ENCODE results near the gene HEYL. TPM values are rescaled to one million over a fixed set of nuclear protein-coding genes. Genes with fewer than 3 reads are reported as not detected.

HEYL gene
- total and polyA plus RNA-seq, 4 donors: 24.2 to 68.6 (median 30.8) TPM

DNA sequence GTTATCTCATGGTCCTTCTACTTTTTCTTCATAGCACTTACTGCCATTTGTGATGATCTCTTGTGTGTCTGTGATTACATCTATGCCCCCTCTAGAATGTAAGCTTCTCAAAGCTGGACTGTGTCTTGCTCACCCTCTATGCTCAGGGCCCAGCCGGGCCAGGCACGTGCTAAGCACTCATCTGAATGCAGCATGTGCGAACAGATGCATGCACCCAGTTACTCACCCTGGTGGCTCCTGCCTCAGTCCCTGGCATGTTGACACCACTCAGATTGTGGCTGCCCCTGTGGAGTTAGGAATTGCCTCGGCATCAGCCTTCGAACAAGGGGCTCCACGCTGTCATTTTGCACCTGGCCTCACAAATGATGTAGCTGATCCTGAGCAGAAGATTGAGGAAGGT lies 43.3 kb downstream of the HEYL start:
- H3K36me3 ChIP-seq (ENCODE audit: control insufficient read depth in 1 of 2, insufficient read depth in 2 of 2, low read length in 1 of 2): no peaks in the 10 kb centered on the region
- 88 to 89% methylated on average over 6 of the region's 6 CpGs for WGBS, 2 donors
- no peaks in the 10 kb centered on the region for H3K27me3 ChIP-seq (ENCODE audit: control insufficient read depth in 1 of 2, insufficient read depth in 2 of 2, low read length in 1 of 2)
- no peak overlapping the region for H3K27ac ChIP-seq (ENCODE audit: low read depth in 1 of 2, low read length in 2 of 2)
- ATAC-seq (ENCODE audit: low FRiP score) (no peak), DNase-seq (peak in 1 of 2 donors; percentile 30)
- intact Hi-C loops (cut with DNase I): no loop called here
- H3K4me3 ChIP-seq (ENCODE audit: low read length in 2 of 2): no peak overlapping the region
- no peaks in the 10 kb centered on the region for H3K9me3 ChIP-seq (ENCODE audit: control insufficient read depth, low read length)
- H3K4me1 ChIP-seq (ENCODE audit: control insufficient read depth in 1 of 2, insufficient read depth in 2 of 2, low read length in 2 of 2): no peaks in the 10 kb centered on the region

DNA sequence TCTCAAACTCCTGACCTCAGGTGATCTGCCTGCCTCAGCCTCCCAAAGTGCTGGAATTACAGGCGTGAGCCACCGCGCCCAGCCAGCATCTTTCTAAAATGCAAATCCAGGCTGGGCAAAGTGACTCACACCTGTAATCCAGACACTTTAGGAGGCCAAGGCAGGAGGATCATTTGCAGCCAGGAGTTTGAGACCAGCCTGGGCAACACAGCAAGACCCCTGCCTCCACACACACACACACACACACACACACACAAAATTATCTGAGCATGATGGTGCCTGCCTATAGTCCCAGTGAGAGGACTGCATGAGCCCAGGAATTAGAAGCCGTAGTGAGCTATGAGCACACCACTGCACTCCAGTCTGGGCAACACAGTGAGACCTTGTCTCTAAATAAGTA lies 46.1 kb downstream of the HEYL start:
- no peaks in the 10 kb centered on the region for H3K36me3 ChIP-seq (ENCODE audit: control insufficient read depth in 1 of 2, insufficient read depth in 2 of 2, low read length in 1 of 2)
- H3K4me3 ChIP-seq (ENCODE audit: low read length in 2 of 2): no peak overlapping the region
- H3K27me3 ChIP-seq (ENCODE audit: control insufficient read depth in 1 of 2, insufficient read depth in 2 of 2, low read length in 1 of 2): no peaks in the 10 kb centered on the region
- WGBS, 2 donors: 97 to 99% methylated on average over 4 of the region's 4 CpGs
- no peak for ATAC-seq (ENCODE audit: low FRiP score)
- no peaks in the 10 kb centered on the region for H3K4me1 ChIP-seq (ENCODE audit: control insufficient read depth in 1 of 2, insufficient read depth in 2 of 2, low read length in 2 of 2)
- intact Hi-C loops (cut with DNase I): no loop called here
- H3K27ac ChIP-seq (ENCODE audit: low read depth in 1 of 2, low read length in 2 of 2): no peak overlapping the region
- no peak for DNase-seq
- H3K9me3 ChIP-seq (ENCODE audit: control insufficient read depth, low read length): no peaks in the 10 kb centered on the region

GRCh38 chr1:39592069-39592468 lies 47.4 kb downstream of the HEYL start:
- no peak overlapping the region for H3K4me3 ChIP-seq (ENCODE audit: low read length in 2 of 2)
- H3K36me3 ChIP-seq (ENCODE audit: control insufficient read depth in 1 of 2, insufficient read depth in 2 of 2, low read length in 1 of 2): no peaks in the 10 kb centered on the region
- no peaks in the 10 kb centered on the region for H3K9me3 ChIP-seq (ENCODE audit: control insufficient read depth, low read length)
- no peaks in the 10 kb centered on the region for H3K27me3 ChIP-seq (ENCODE audit: control insufficient read depth in 1 of 2, insufficient read depth in 2 of 2, low read length in 1 of 2)
- intact Hi-C loops (cut with DNase I): no loop called here
- no peak overlapping the region for H3K27ac ChIP-seq (ENCODE audit: low read depth in 1 of 2, low read length in 2 of 2)
- ATAC-seq (ENCODE audit: low FRiP score) (no peak), DNase-seq (peak in 1 of 2 donors; percentile 6)
- WGBS, 2 donors: 94 to 95% methylated on average over 4 of the region's 4 CpGs
- no peaks in the 10 kb centered on the region for H3K4me1 ChIP-seq (ENCODE audit: control insufficient read depth in 1 of 2, insufficient read depth in 2 of 2, low read length in 2 of 2)

- no peak for ATAC-seq (ENCODE audit: low FRiP score)
- Histone ChIP-seq H3K4me1 (ENCODE audit: control insufficient read depth in 1 of 2, insufficient read depth in 2 of 2, low read length in 2 of 2) (no peaks in the 10 kb centered on the region), H3K36me3 (ENCODE audit: control insufficient read depth in 1 of 2, insufficient read depth in 2 of 2, low read length in 1 of 2) (no peaks in the 10 kb centered on the region), H3K27ac (ENCODE audit: low read depth in 1 of 2, low read length in 2 of 2) (no peak overlapping the region), H3K27me3 (ENCODE audit: control insufficient read depth in 1 of 2, insufficient read depth in 2 of 2, low read length in 1 of 2) (no peaks in the 10 kb centered on the region), H3K4me3 (ENCODE audit: low read length in 2 of 2) (no peak overlapping the region), H3K9me3 (ENCODE audit: control insufficient read depth, low read length) (no peaks in the 10 kb centered on the region)
- intact Hi-C loops (cut with DNase I): no loop called here
- peak in 1 of 2 donors; percentile 15 for DNase-seq
- WGBS, 2 donors: 83 to 86% methylated on average over 7 of the region's 7 CpGs
Observed at GRCh38 chr1:39590546-39590945, 48.9 kb downstream of the HEYL start.

DNA sequence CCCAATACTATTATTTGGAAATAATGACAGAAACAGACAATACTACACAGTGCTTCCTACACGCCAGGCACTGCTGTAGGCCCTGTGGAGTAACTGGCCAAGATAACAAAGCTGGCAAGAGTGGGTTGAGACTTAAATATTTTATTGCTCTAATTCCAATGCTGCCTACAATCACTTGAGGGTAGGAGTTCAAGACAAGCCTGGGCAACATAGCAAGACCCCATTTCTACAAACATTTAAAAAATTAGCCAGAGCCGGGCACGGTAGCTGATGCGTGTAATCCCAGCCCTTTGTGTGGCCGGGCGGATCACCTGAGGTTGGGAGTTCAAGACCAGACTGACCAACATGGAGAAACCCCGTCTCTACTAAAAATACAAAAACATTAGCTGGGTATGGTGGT lies 53.5 kb downstream of the HEYL start:
- DNase-seq (no peak), ATAC-seq (ENCODE audit: low FRiP score) (no peak)
- Histone ChIP-seq H3K27ac (ENCODE audit: low read depth in 1 of 2, low read length in 2 of 2) (no peak overlapping the region), H3K27me3 (ENCODE audit: control insufficient read depth in 1 of 2, insufficient read depth in 2 of 2, low read length in 1 of 2) (no peaks in the 10 kb centered on the region), H3K4me3 (ENCODE audit: low read length in 2 of 2) (no peak overlapping the region), H3K9me3 (ENCODE audit: control insufficient read depth, low read length) (no peaks in the 10 kb centered on the region), H3K4me1 (ENCODE audit: control insufficient read depth in 1 of 2, insufficient read depth in 2 of 2, low read length in 2 of 2) (no peaks in the 10 kb centered on the region), H3K36me3 (ENCODE audit: control insufficient read depth in 1 of 2, insufficient read depth in 2 of 2, low read length in 1 of 2) (no peaks in the 10 kb centered on the region)
- 96 to 99% methylated on average over 7 of the region's 7 CpGs for WGBS, 2 donors
- intact Hi-C loops (cut with DNase I): no loop called here

- 1% methylated on average over 55 to 87 of the region's 87 CpGs for WGBS, 2 donors
- DNase-seq: peak; percentile 56 to 80
- intact Hi-C loops (cut with DNase I): no loop called here
Observed at GRCh38 chr1:39576016-39576657, 63.3 kb downstream of the HEYL start.

DNA sequence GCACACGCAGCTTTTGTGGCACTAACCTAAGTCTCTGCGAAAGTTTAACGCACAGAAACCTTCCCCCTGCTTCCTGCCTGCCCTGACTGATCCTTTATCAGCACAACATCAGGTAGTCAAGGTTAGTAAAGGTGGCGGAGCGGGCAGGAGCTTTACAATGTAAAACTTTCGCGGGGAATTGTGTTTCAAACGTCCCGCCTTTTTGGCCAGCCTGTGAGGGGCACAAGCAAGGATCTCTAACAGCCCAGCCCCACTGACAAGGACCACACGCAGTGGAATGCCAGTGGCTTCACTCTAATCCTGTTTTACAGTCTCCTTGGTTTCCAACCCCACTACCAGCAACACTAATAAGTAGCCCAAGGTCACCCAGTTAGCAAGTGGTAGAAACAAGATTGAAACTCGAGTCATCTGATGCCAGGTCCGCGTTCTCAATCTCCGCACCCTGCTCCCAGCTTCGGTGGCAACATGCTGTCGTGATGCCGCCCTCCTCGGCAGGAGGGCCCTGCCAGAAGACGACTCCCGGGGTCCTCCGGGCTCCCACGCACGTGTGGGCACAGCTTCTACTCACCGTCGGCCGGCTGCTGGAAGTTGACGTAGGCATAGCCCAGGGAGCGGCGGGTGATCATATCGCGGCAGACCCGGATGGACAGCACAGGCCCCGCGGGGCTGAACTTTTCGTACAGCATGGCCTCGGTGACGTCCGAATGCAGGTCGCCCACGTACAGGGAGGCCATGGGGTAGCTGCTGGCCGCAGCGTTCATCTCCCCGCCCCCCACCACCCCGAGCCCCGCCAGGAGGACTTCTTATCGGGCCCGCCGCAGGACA lies 64.0 kb downstream of the HEYL start:
- peak overlapping the region in 1 of 2 donors; percentile 76 for H3K27ac ChIP-seq (ENCODE audit: low read depth in 1 of 2, low read length in 2 of 2)
- 1 to 2% methylated on average over 48 of the region's 48 CpGs for WGBS, 2 donors
- no peaks in the 10 kb centered on the region for H3K4me1 ChIP-seq (ENCODE audit: control insufficient read depth in 1 of 2, insufficient read depth in 2 of 2, low read length in 2 of 2)
- H3K27me3 ChIP-seq (ENCODE audit: control insufficient read depth in 1 of 2, insufficient read depth in 2 of 2, low read length in 1 of 2): no peaks in the 10 kb centered on the region
- H3K9me3 ChIP-seq (ENCODE audit: control insufficient read depth, low read length): no peaks in the 10 kb centered on the region
- intact Hi-C loops (cut with DNase I): no loop called here
- H3K4me3 ChIP-seq (ENCODE audit: low read length in 2 of 2): peak overlapping the region; percentile 90 to 99
- H3K36me3 ChIP-seq (ENCODE audit: control insufficient read depth in 1 of 2, insufficient read depth in 2 of 2, low read length in 1 of 2): peaks cover 0 to 4% of the 10 kb centered on the region in 2 donors
- DNase-seq (peak; percentile 77 to 87), ATAC-seq (ENCODE audit: low FRiP score) (peak; percentile 76)

More at GRCh38 chr1:39576016-39576657, 63.3 kb downstream of the HEYL start:
- Histone ChIP-seq H3K27ac (ENCODE audit: low read depth in 1 of 2, low read length in 2 of 2) (peak overlapping the region in 1 of 2 donors; percentile 76), H3K4me3 (ENCODE audit: low read length in 2 of 2) (peak overlapping the region; percentile 90 to 99), H3K27me3 (ENCODE audit: control insufficient read depth in 1 of 2, insufficient read depth in 2 of 2, low read length in 1 of 2) (no peaks in the 10 kb centered on the region), H3K4me1 (ENCODE audit: control insufficient read depth in 1 of 2, insufficient read depth in 2 of 2, low read length in 2 of 2) (no peaks in the 10 kb centered on the region), H3K36me3 (ENCODE audit: control insufficient read depth in 1 of 2, insufficient read depth in 2 of 2, low read length in 1 of 2) (no peaks in the 10 kb centered on the region), H3K9me3 (ENCODE audit: control insufficient read depth, low read length) (no peaks in the 10 kb centered on the region)
- peak; percentile 55 for ATAC-seq (ENCODE audit: low FRiP score)

- no peak for DNase-seq
- peak overlapping the region in 1 of 2 donors; percentile 99 for H3K4me3 ChIP-seq (ENCODE audit: low read length in 2 of 2)
- WGBS, 2 donors: 13 to 16% methylated on average over 5 of the region's 5 CpGs
- intact Hi-C loops (cut with DNase I): no loop called here
- no peaks in the 10 kb centered on the region for H3K4me1 ChIP-seq (ENCODE audit: control insufficient read depth in 1 of 2, insufficient read depth in 2 of 2, low read length in 2 of 2)
- no peaks in the 10 kb centered on the region for H3K27me3 ChIP-seq (ENCODE audit: control insufficient read depth in 1 of 2, insufficient read depth in 2 of 2, low read length in 1 of 2)
- no peak for ATAC-seq (ENCODE audit: low FRiP score)
- no peak overlapping the region for H3K27ac ChIP-seq (ENCODE audit: low read depth in 1 of 2, low read length in 2 of 2)
- no peaks in the 10 kb centered on the region for H3K9me3 ChIP-seq (ENCODE audit: control insufficient read depth, low read length)
- H3K36me3 ChIP-seq (ENCODE audit: control insufficient read depth in 1 of 2, insufficient read depth in 2 of 2, low read length in 1 of 2): peaks cover 2 to 4% of the 10 kb centered on the region in 2 donors
Observed at GRCh38 chr1:39574646-39575045, 64.8 kb downstream of the HEYL start.

All from aorta (tissue), 5 donors.